ENCODE results near the gene RAET1L.

GRCh38 chr6:150063640-150064039, 38.3 kb upstream of the RAET1L start:
- TF ChIP-seq CTCF (IDR thresholded peaks at IDR 0.05) (no peak), EZH2 (IDR thresholded peaks at IDR 0.05; ENCODE audit: borderline replicate concordance, insufficient read depth, low read depth, low read length, poor library complexity, severe bottlenecking) (no peak)

Data from B cell (primary cell).